Activated CD4-positive, alpha-beta T cell treated with anti-CD3 and anti-CD28 coated beads, Interleukin-2, amount 10 ng/mL, durations not matched to agents 24 days and 14 days (primary cell): Measurements from ENCODE around the gene NRROS. TPM values are rescaled to one million over a fixed set of nuclear protein-coding genes. Genes with fewer than 3 reads are reported as not detected.

ENCODE experiments used
- DNase-seq: peaks from one replicate; pipeline ENCODE4 v3.0.0; 2022
- H3K27ac Mint-ChIP-seq: one replicate; pipeline ENCODE4 v1.8.0; 2022; ENCODE audit warnings: mild to moderate bottlenecking, mixed read lengths
- H3K27me3 Mint-ChIP-seq: one replicate; pipeline ENCODE4 v1.8.0; 2022; ENCODE audit warnings: mixed read lengths
- H3K36me3 Mint-ChIP-seq: one replicate; pipeline ENCODE4 v1.8.0; 2022; ENCODE audit warnings: low read depth, mild to moderate bottlenecking, mixed read lengths
- H3K4me1 Mint-ChIP-seq: one replicate; pipeline ENCODE4 v1.8.0; 2021; ENCODE audit warnings: mixed read lengths
- H3K4me3 Mint-ChIP-seq: one replicate; pipeline ENCODE4 v1.8.0; 2022; ENCODE audit warnings: mild to moderate bottlenecking, moderate library complexity, mixed read lengths
- H3K9me3 Mint-ChIP-seq: one replicate; pipeline ENCODE4 v1.8.0; 2021; ENCODE audit warnings: mixed read lengths
- intact Hi-C: fragments of 100-400 bp; cut with micrococcal nuclease; formaldehyde crosslinking; loops from one replicate; pipeline ENCODE4 v1.15.1; 2023
- total RNA-seq: library from RNA; stranded (reverse); gene quantifications from 2 replicates; pipeline ENCODE4 v1.2.3, GENCODE V29; 2022

The NRROS gene
- total RNA-seq, 1 donor from 2014 or later, result 39.0 TPM

DNA sequence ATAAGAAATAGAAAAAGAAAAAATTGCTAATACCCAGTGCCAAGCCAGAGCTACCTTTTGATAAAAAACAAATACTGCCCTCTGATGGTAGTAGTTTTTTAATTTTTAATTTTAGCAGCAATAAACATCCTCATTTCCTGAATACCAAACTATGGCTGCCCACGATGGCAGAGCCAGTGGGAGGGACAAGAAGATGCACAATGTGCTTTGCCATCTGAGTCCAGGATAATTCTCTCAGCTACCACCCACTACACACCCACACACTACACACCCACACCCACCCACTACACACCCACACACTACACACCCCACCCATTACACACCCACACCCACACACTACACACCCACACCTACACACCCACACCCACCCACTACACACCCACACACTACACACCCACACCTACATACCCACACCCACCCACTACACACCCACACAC, 54.7 kb downstream of the NRROS start:
- Mint-ChIP-seq H3K4me1 (peaks cover 17% of the 10 kb centered on the region), H3K36me3 (peaks cover 4% of the 10 kb centered on the region), H3K4me3 (no peak overlapping the region), H3K27ac (peak overlapping the region; percentile 89), H3K9me3 (peaks cover 4% of the 10 kb centered on the region), H3K27me3 (peaks cover 5% of the 10 kb centered on the region)
- intact Hi-C loops, result loop anchor here (1.0 to 2.0 kb wide), 2 partner anchors 55 to 191 kb away; partner anchors contain the start of genes NRROS and RNF168
- DNase-seq, result peak; percentile 63

- Mint-ChIP-seq H3K4me3 (peak overlapping the region; percentile 59), H3K9me3 (peaks cover 4% of the 10 kb centered on the region), H3K27ac (peak overlapping the region; percentile 94), H3K4me1 (peaks cover 17% of the 10 kb centered on the region), H3K27me3 (peaks cover 5% of the 10 kb centered on the region), H3K36me3 (peaks cover 4% of the 10 kb centered on the region)
- DNase-seq, result peak; percentile 62
- intact Hi-C loops, result loop anchor here (1.0 to 2.0 kb wide), 2 partner anchors 56 to 192 kb away; partner anchors contain the start of genes NRROS and RNF168
These were observed 55.7 kb downstream of the NRROS start for GRCh38 chr3:196694941-196695848.

GRCh38 chr3:196695849-196696226, 56.3 kb downstream of the NRROS start:
- Mint-ChIP-seq H3K27me3 (peaks cover 5% of the 10 kb centered on the region), H3K9me3 (peaks cover 4% of the 10 kb centered on the region), H3K27ac (peak overlapping the region; percentile 94), H3K36me3 (peaks cover 4% of the 10 kb centered on the region), H3K4me1 (peaks cover 17% of the 10 kb centered on the region), H3K4me3 (peak overlapping the region; percentile 59)
- DNase-seq, result no peak
- intact Hi-C loops, result loop anchor here (2.0 kb wide), 2 partner anchors 15 to 57 kb away; partner anchors contain the start of gene NRROS

- no peak overlapping the region for H3K4me3 Mint-ChIP-seq
- peaks cover 5% of the 10 kb centered on the region for H3K27me3 Mint-ChIP-seq
- H3K36me3 Mint-ChIP-seq, result peaks cover 4% of the 10 kb centered on the region
- no peak for DNase-seq
- peaks cover 17% of the 10 kb centered on the region for H3K4me1 Mint-ChIP-seq
- peaks cover 4% of the 10 kb centered on the region for H3K9me3 Mint-ChIP-seq
- intact Hi-C loops, result loop anchor here (2.0 kb wide), 1 partner anchor 14 kb away; no protein-coding TSS in a partner anchor
- no peak overlapping the region for H3K27ac Mint-ChIP-seq
These were observed 57.8 kb downstream of the NRROS start for GRCh38 chr3:196697270-196697669.

DNA sequence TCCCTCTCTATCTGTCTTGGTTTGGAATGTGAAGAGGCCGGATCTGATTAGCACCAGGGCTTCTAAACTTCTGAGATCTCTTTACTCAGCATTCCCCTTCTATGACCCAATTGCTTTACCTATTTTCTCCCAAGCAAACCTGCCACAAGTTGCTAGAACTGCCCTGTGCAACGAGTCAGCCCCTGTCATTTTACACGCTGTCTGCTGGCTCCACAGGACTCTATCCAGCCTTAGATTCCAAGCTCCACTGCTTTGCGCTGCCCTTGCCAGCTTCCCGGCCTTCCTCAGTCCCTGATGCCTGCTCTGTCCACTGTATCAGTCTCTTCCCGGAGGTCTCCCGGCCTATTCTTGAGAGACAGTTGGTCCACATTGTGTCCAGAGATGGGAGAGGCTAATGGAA, 60.3 kb downstream of the NRROS start:
- H3K4me1 Mint-ChIP-seq, result peaks cover 9% of the 10 kb centered on the region

GRCh38 chr3:196700801-196701200, 61.3 kb downstream of the NRROS start:
- peaks cover 3% of the 10 kb centered on the region for H3K4me1 Mint-ChIP-seq
- DNase-seq, result no peak
- no peak overlapping the region for H3K27ac Mint-ChIP-seq
- H3K27me3 Mint-ChIP-seq, result peaks cover 3% of the 10 kb centered on the region
- H3K4me3 Mint-ChIP-seq, result no peak overlapping the region
- H3K9me3 Mint-ChIP-seq, result no peaks in the 10 kb centered on the region
- no peaks in the 10 kb centered on the region for H3K36me3 Mint-ChIP-seq
- intact Hi-C loops, result no loop called here

More for the DNA sequence above, 60.3 kb downstream of the NRROS start:
- Mint-ChIP-seq H3K4me3 (no peak overlapping the region), H3K36me3 (peaks cover 2% of the 10 kb centered on the region), H3K9me3 (peaks cover 4% of the 10 kb centered on the region), H3K27me3 (peaks cover 6% of the 10 kb centered on the region), H3K27ac (no peak overlapping the region)
- intact Hi-C loops, result no loop called here
- DNase-seq, result no peak

DNA sequence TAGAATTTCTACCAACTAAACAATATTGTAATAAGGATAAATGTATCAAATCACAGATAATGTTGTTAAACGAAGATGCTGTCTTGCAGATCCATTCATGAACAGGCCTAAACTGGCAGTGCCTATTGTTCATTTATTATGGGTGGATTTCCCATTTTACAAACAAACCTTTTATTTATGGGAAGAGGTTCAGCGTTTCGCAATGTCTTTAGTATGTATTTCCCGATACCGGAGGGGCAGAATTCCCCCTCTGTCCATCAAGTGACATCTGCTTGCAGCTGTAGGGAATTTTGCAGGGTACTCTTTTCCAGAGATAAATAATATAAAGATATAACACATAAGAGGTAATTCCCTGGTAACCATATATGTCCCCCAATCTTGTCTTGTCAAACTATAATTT, 66.8 kb downstream of the NRROS start:
- H3K36me3 Mint-ChIP-seq, result no peaks in the 10 kb centered on the region
- intact Hi-C loops, result no loop called here
- H3K27me3 Mint-ChIP-seq, result peaks cover 2% of the 10 kb centered on the region
- H3K27ac Mint-ChIP-seq, result no peak overlapping the region
- no peaks in the 10 kb centered on the region for H3K9me3 Mint-ChIP-seq
- DNase-seq, result no peak
- H3K4me1 Mint-ChIP-seq, result peaks cover 10% of the 10 kb centered on the region
- no peak overlapping the region for H3K4me3 Mint-ChIP-seq

DNA sequence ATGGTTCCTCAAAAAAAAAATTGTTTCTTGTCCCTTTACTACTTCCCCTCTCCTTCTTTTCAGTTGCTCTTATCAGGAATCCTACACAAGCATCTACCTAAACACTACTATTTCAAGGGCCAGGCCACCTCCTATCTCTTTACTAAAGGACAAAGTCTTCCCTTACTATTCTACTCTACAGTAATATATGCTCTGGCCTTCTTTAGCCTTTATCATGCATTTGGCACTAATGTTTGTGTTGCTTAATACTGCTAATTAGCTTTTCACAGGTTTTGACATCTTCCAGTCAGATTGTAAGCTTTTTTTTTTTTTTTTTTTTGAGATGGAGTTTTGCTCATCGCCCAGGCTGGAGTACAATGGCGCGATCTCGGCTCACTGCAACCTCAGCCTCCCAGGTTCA, 67.2 kb downstream of the NRROS start:
- H3K4me3 Mint-ChIP-seq, result no peak overlapping the region
- no peaks in the 10 kb centered on the region for H3K36me3 Mint-ChIP-seq
- no peaks in the 10 kb centered on the region for H3K9me3 Mint-ChIP-seq
- peaks cover 14% of the 10 kb centered on the region for H3K4me1 Mint-ChIP-seq
- DNase-seq, result no peak
- no peak overlapping the region for H3K27ac Mint-ChIP-seq
- peaks cover 2% of the 10 kb centered on the region for H3K27me3 Mint-ChIP-seq
- intact Hi-C loops, result no loop called here

DNA sequence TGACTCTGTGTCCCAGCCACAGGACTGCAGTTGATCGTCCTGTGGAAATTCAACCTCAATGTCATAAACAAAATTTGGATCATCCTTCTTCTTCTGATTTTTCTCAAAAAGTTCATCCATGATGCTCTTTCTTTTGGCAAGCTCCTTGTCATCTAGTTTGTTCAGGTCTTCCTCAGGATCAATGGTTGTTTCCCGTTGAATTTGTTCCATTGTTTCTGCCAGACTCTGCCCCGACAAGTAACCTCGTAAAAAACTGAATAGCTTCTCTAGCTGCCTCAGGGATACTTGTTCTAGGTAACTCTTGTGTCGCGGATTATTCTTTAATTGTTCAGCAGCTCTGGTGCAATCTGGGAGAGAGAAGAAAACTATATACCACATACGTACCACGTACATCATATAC, 68.1 kb downstream of the NRROS start:
- peaks cover 2% of the 10 kb centered on the region for H3K27me3 Mint-ChIP-seq
- H3K36me3 Mint-ChIP-seq, result no peaks in the 10 kb centered on the region
- H3K4me3 Mint-ChIP-seq, result no peak overlapping the region
- no peak overlapping the region for H3K27ac Mint-ChIP-seq
- DNase-seq, result no peak
- no peaks in the 10 kb centered on the region for H3K9me3 Mint-ChIP-seq
- intact Hi-C loops, result no loop called here
- peaks cover 16% of the 10 kb centered on the region for H3K4me1 Mint-ChIP-seq

DNA sequence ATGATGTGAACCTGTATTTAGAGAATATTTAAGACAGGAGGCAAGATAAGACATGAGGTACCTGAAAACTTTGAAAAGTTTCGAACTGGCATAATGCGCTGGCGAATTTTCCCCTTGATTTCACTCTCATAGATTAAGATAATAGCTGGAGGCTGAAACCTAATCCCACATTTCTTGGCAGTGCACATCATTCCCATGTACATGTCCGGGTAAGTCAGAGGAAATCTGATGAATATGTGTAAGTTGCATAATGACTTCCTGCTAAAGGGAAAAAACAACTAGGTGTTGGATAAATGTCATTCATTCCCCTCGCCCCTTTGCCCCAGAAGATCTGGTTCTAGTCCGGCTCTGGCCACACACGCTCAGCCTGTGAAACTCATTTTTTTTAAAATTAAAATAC, 69.0 kb downstream of the NRROS start:
- Mint-ChIP-seq H3K4me3 (no peak overlapping the region), H3K9me3 (no peaks in the 10 kb centered on the region), H3K27me3 (no peaks in the 10 kb centered on the region), H3K27ac (no peak overlapping the region), H3K4me1 (peaks cover 20% of the 10 kb centered on the region), H3K36me3 (peaks cover 5% of the 10 kb centered on the region)
- intact Hi-C loops, result no loop called here
- DNase-seq, result no peak

Other genes starting within 250 kb of the NRROS start
- 65.5 and 70.8 TPM in 2 replicates for gene UBXN7, start 207.3 kb upstream of the NRROS start, total RNA-seq
- 32.8 and 33.3 TPM in 2 replicates for gene RNF168, start 135.9 kb upstream of the NRROS start, total RNA-seq
- gene SMCO1, start 124.3 kb upstream of the NRROS start, total RNA-seq, result not detected in 2 replicates
- 18.4 and 24.5 TPM in 2 replicates for gene WDR53, start 71.1 kb upstream of the NRROS start, total RNA-seq
- 25.5 and 25.9 TPM in 2 replicates for gene FBXO45, start 71.0 kb upstream of the NRROS start, total RNA-seq
- 3.9 and 4.0 TPM in 2 replicates for gene CEP19, start 72.6 kb downstream of the NRROS start, total RNA-seq
- 54.3 and 54.5 TPM in 2 replicates for gene PIGX, start 72.7 kb downstream of the NRROS start, total RNA-seq
- 81.1 and 92.5 TPM in 2 replicates for gene PAK2, start 100.2 kb downstream of the NRROS start, total RNA-seq
- gene SENP5, start 228.2 kb downstream of the NRROS start, total RNA-seq, result 44.2 and 47.2 TPM in 2 replicates